Brain microvascular endothelial cell (primary cell): Measurements from ENCODE around the gene SLC25A29.
"Not testable (repeated sequence)": the region's sequence is repeated elsewhere in the genome, so short reads cannot be mapped to it uniquely, and the experiment has no call there.

Experiments used
- DNase-seq: peaks from one replicate; pipeline ENCODE4 v3.0.0-alpha.2; 2020
- H3K27ac ChIP-seq: fragments of 250-450 bp; sonication (Bioruptor Pico); 2 replicates; pipeline ENCODE4 v1.5.1; 2020; ENCODE audit warnings: mild to moderate bottlenecking, moderate library complexity
- H3K27me3 ChIP-seq: fragments of 250-450 bp; sonication (Bioruptor Pico); replicated peaks from 2 replicates; pipeline ENCODE4 v1.5.1; 2020; ENCODE audit warnings: mild to moderate bottlenecking
- H3K36me3 ChIP-seq: fragments of 250-450 bp; sonication (Bioruptor Pico); replicated peaks from 2 replicates; pipeline ENCODE4 v1.5.1; 2020; ENCODE audit warnings: mild to moderate bottlenecking
- H3K4me3 ChIP-seq: 2 replicates; pipeline ENCODE4 v1.5.1; 2011; ENCODE audit warnings: low read depth, mild to moderate bottlenecking, control low read depth, low read length, moderate library complexity
- in situ Hi-C: cut with HindIII; loops from 2 replicates; pipeline ENCODE4 v1.10.0; 2017; ENCODE audit warnings: low sequenced_read_pairs, low pct_ligation_motif_present
- TF ChIP-seq, protein P1 (sequence below): IDR thresholded peaks from 2 replicates; pipeline ENCODE4 v1.5.1; 2011; ENCODE audit warnings: low read depth, mild to moderate bottlenecking, moderate library complexity, low read length, control low read depth, inconsistent platforms; ENCODE audit errors: missing control alignments

Gene SLC25A29

DNA sequence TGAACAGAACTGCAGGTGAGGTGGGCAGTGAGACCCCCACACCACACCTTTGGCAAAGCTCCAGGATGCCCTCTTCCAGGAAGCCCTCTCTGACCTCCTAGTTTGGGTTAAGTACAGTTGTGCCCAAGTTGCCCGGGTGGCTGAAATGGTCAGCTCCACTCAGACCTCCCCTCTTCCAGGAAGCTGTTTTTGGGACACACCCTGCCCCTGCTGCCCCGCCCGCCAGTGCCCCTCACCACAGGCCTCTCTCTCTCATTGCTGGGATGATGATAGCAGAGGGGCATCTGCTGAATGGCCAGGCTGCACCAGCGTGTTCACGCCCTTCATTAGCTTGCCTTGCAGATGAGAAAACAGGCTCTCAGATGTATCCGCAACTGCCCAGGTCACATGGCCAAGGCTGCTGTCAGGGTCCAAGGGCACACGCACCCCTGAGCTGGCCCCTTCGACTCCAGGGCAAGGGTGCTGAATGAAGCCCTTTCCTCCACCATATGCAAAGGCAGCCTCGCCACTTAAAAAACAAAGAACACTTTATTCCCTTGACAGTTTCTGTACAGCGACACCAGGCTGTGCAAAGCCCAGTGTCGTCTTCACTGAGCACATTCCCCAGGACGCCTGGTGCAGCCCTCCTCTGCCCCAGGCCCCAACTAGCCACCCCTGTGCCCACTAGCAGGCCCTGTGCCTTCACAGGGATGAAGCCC is 15.5 kb downstream of the SLC25A29 start:
- Histone ChIP-seq H3K4me3 (no peak overlapping the region), H3K27me3 (no peaks in the 10 kb centered on the region), H3K36me3 (peaks cover 9% of the 10 kb centered on the region), H3K27ac (no peak overlapping the region)
- DNase-seq: no peak
- in situ Hi-C loops: no loop called here
- TF ChIP-seq, protein P1, sequence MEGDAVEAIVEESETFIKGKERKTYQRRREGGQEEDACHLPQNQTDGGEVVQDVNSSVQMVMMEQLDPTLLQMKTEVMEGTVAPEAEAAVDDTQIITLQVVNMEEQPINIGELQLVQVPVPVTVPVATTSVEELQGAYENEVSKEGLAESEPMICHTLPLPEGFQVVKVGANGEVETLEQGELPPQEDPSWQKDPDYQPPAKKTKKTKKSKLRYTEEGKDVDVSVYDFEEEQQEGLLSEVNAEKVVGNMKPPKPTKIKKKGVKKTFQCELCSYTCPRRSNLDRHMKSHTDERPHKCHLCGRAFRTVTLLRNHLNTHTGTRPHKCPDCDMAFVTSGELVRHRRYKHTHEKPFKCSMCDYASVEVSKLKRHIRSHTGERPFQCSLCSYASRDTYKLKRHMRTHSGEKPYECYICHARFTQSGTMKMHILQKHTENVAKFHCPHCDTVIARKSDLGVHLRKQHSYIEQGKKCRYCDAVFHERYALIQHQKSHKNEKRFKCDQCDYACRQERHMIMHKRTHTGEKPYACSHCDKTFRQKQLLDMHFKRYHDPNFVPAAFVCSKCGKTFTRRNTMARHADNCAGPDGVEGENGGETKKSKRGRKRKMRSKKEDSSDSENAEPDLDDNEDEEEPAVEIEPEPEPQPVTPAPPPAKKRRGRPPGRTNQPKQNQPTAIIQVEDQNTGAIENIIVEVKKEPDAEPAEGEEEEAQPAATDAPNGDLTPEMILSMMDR: no peak

DNA sequence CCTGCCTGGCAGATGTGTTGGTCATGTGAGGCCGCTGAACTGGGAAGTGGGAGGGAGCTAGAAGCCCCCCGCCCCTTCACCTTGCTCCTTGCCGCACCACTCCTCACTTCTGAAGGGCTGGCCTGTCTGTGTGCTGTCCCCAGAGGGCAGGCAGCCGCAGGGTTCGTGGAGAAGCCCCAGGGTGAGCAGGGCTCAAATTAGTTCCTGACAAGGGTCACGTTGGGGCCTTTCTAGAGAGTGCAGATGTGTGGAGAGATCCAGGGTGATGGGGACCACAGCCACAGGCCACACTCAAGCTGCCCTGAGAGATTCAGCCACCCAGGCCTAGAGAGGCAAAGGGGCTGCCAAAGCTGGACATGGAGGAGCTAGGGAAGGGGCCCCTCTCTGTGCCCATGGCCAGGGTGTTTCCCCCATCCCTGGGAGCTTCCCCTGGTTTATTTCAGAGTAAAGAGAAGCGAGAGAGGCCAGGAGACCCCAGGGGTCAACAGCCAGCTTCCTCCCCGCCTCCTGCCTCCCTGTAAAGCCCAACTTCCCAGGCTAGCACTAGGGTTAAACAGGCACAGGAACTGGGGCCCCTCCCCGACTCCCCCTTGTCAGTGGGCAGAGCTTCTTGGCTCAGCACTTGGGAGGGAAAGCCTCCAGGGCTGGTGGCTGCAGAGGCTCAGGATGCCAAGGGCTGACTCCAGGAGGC is 16.2 kb downstream of the SLC25A29 start:
- Histone ChIP-seq H3K27me3 (no peaks in the 10 kb centered on the region), H3K36me3 (peaks cover 9% of the 10 kb centered on the region), H3K27ac (no peak overlapping the region), H3K4me3 (no peak overlapping the region)
- TF ChIP-seq, protein P1: no peak
- no peak for DNase-seq
- in situ Hi-C loops: no loop called here

DNA sequence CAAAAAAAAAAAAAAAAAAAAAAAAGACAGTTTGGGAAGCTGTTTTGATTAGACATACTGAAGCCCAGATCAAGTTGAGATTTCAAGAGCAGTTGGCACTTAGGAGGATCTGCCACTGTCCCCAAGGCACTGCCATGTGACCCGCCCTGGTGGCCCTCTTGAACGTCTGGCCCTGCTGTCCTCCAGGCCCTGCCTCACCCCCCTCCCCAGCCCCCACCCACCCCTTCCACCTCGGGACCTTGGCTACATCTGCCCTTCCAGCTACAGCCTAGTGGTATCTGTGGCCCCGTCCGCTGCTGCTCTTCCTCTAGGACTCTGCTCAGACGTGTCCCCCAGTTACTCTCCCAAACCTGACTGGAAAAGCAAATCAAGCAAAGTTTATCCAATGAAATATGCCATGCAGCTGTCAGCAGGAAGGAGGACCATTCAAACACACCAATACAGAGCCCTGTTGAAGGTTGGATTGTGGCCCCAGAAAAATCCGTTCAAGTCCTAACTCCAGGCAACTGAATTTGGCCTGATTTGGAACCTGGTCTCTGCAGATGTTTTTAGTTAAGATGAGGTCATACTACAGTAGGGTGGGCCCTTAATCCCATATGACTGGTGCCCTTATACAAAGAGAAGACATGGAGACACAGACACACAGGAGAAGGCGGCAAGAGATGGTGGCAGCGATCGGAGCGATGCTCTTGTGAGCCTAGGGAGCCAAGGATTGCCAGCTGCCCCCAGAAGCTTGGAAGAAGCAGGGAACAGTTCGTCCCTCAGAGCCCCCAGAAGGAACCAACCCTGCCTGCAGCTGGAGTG is 17.7 kb downstream of the SLC25A29 start:
- in situ Hi-C loops: no loop called here
- H3K27me3 ChIP-seq: no peaks in the 10 kb centered on the region
- peaks cover 9% of the 10 kb centered on the region for H3K36me3 ChIP-seq
- DNase-seq: no peak
- TF ChIP-seq, protein P1: no peak
- no peak overlapping the region for H3K27ac ChIP-seq
- no peak overlapping the region for H3K4me3 ChIP-seq

DNA sequence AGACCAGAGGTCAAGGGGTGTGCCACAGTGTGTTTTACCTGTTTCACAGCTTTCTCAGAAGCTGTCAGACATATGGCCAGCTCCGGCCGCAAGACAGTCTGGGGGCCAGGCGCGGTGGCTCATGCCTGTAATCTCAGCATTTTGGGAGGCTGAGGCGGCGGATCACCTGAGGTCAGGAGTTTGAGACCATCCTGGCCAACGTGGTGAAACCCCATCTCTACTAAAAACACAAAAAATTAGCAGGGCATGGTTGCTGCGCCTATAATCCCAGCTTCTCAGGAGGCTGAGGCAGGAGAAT is 18.3 kb downstream of the SLC25A29 start:
- DNase-seq, H3K36me3 ChIP-seq, H3K4me3 ChIP-seq, in situ Hi-C loops, H3K27me3 ChIP-seq, H3K27ac ChIP-seq: not testable (repeated sequence)

DNA sequence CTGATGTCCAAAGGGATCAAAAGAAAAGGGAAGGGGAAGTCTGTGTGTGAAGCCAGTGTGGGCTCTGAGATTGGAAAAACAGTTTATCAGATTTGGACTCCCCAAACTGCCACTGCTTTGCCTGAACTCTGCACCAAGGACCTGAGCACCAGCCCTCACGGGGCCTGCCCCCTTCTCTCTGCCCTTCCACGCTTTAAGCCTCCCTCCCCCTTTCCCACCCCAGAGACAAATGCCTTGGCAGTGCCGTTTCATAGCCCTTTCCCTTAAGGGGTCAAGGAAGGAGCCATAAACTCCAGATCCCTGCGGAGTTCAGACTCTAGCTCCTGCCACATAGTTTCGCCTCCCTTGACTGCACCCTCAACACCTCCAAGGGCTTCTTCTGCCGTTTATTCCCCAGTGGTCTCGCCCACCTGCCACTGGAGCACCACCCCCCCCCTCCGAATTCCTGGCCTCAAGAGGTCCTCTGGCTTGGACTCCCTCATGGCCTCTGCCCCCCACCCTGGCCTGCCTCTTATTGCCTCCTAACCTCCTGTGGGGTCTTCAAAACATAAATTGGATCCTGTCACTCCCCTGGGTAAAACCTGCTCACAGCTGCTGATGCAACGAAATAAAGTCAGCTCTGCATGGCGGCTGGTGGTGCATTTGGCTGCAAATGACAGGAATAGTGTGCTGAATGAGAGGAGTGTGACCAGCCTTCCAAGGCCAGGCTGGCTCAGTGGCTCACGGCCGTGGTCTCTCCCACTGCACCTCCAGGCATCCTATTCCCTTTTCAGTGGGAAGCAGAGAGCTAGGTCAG is 18.8 kb downstream of the SLC25A29 start:
- Histone ChIP-seq H3K4me3 (no peak overlapping the region), H3K36me3 (peaks cover 3% of the 10 kb centered on the region), H3K27me3 (no peaks in the 10 kb centered on the region), H3K27ac (no peak overlapping the region)
- in situ Hi-C loops: no loop called here
- no peak for DNase-seq
- TF ChIP-seq, protein P1: no peak
